ENCODE data around the gene SIKE1. TPM values are rescaled to one million over a fixed set of nuclear protein-coding genes. Genes with fewer than 3 reads are reported as not detected.
"Not testable (repeated sequence)": the region's sequence is repeated elsewhere in the genome, so short reads cannot be mapped to it uniquely, and the experiment has no call there.

Gene SIKE1
- total RNA-seq, 4 donors from 2014 or later: 27.0 to 58.0 (median 38.7) TPM

GRCh38 chr1:114794038-114794437 is 13.6 kb upstream of the SIKE1 start:
- TF ChIP-seq CTCF (IDR thresholded peaks at IDR 0.05): no peak
- DNase-seq (ENCODE audit: low spot score): no peak
- ATAC-seq (ENCODE audit: low FRiP score): no peak

GRCh38 chr1:114790581-114790980 is 10.1 kb upstream of the SIKE1 start:
- ATAC-seq (ENCODE audit: low FRiP score): not testable (repeated sequence)

GRCh38 chr1:114786440-114786839 is 6.0 kb upstream of the SIKE1 start:
- not testable (repeated sequence) for ATAC-seq (ENCODE audit: low FRiP score); DNase-seq (ENCODE audit: low spot score)

More at GRCh38 chr1:114790581-114790980, 10.1 kb upstream of the SIKE1 start:
- not testable (repeated sequence) for DNase-seq (ENCODE audit: low spot score)

GRCh38 chr1:114782476-114782875 is 2.0 kb upstream of the SIKE1 start:
- ATAC-seq (ENCODE audit: low FRiP score): no peak

GRCh38 chr1:114779722-114780121 is 763 bp downstream of the SIKE1 start:
- no peak for ATAC-seq (ENCODE audit: low FRiP score)
- TF ChIP-seq CTCF (IDR thresholded peaks at IDR 0.05): no peak

More at GRCh38 chr1:114782476-114782875, 2.0 kb upstream of the SIKE1 start:
- no peak for DNase-seq (ENCODE audit: low spot score)
- no peak for TF ChIP-seq CTCF (IDR thresholded peaks at IDR 0.05)

GRCh38 chr1:114776726-114777125 is 3.8 kb downstream of the SIKE1 start:
- DNase-seq (ENCODE audit: low spot score); ATAC-seq (ENCODE audit: low FRiP score): not testable (repeated sequence)

More at GRCh38 chr1:114779722-114780121, 763 bp downstream of the SIKE1 start:
- no peak for DNase-seq (ENCODE audit: low spot score)

GRCh38 chr1:114771992-114772391 is 8.5 kb downstream of the SIKE1 start:
- no peak for TF ChIP-seq CTCF (IDR thresholded peaks at IDR 0.05)
- ATAC-seq (ENCODE audit: low FRiP score): no peak
- DNase-seq (ENCODE audit: low spot score): no peak

GRCh38 chr1:114770989-114771388 is 9.5 kb downstream of the SIKE1 start:
- DNase-seq (ENCODE audit: low spot score) (no peak), ATAC-seq (ENCODE audit: low FRiP score) (no peak)
- TF ChIP-seq CTCF (IDR thresholded peaks at IDR 0.05): no peak

- ATAC-seq (ENCODE audit: low FRiP score): no peak
- TF ChIP-seq CTCF (IDR thresholded peaks at IDR 0.05): no peak
- no peak for DNase-seq (ENCODE audit: low spot score)
These were observed 15.8 kb downstream of the SIKE1 start for GRCh38 chr1:114764689-114765088.

All from omental fat pad (tissue), 4 donors.